OCI-LY7 (cell line): ENCODE measurements around the gene IGFN1.

Source experiments
- EZH2phosphoT487 ChIP-seq: fragments of 200-600 bp; sonication (generic); IDR thresholded peaks from 2 replicates; pipeline ENCODE4 v1.6.1; 2018; ENCODE audit warnings: low read depth, borderline replicate concordance, mild to moderate bottlenecking, mixed run types, antibody characterized with exemption, low read length, moderate library complexity, mixed read lengths
- TF ChIP-seq, protein P1 (sequence below): fragments of 200-600 bp; sonication (generic); conservative IDR thresholded peaks from 2 replicates; pipeline ENCODE4 v1.5.1; 2014; ENCODE audit warnings: mild to moderate bottlenecking, antibody characterized with exemption, low read length, moderate library complexity, mixed read lengths

DNA sequence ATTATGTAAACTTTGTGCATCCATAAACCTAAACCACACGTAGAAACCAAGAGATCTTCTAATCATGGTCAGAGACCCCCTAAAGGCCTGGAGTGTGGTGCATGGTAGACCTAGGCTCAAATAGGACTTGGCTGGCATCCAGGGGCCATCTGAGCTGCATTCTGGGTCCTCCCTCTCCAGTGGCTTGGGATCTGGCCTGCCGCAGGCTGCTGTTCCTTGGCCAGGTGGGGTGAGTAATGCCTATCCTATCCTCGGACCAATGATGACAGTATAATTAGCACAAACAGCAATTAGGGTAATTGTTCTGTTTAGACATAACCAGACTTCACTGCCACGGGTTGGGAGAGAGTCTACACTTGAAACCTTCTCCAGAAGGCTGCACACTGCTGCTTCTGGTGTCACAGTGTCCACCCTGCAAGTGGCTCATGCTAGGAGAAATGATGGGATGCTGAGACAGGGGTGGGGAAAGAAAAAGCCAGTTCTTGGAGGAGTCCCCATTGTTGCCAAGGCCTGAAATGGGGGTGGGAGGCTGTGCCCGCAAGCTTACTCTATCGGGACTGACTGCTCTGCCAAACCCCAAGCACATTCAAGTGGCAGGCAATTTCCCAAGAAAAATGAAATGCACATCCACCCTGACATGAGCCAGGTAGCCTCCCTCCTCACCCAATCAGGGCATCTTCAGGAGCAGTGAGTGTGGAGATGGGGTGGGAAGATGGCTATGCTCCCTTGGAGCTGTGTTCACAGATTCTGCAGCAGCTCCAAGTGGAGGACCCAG lies 80.2 kb downstream of the IGFN1 start:
- TF ChIP-seq, protein P1, sequence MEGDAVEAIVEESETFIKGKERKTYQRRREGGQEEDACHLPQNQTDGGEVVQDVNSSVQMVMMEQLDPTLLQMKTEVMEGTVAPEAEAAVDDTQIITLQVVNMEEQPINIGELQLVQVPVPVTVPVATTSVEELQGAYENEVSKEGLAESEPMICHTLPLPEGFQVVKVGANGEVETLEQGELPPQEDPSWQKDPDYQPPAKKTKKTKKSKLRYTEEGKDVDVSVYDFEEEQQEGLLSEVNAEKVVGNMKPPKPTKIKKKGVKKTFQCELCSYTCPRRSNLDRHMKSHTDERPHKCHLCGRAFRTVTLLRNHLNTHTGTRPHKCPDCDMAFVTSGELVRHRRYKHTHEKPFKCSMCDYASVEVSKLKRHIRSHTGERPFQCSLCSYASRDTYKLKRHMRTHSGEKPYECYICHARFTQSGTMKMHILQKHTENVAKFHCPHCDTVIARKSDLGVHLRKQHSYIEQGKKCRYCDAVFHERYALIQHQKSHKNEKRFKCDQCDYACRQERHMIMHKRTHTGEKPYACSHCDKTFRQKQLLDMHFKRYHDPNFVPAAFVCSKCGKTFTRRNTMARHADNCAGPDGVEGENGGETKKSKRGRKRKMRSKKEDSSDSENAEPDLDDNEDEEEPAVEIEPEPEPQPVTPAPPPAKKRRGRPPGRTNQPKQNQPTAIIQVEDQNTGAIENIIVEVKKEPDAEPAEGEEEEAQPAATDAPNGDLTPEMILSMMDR, result no peak
- no peak for TF ChIP-seq EZH2phosphoT487
